GM19099 (cell line): ENCODE results near the gene LTBP2.

Source experiments
- POLR2A ChIP-seq: IDR thresholded peaks from 3 replicates; pipeline ENCODE4 v1.6.1; 2011; ENCODE audit warnings: low read depth; ENCODE audit not compliant: insufficient read length; ENCODE audit errors: extremely low read depth

The LTBP2 gene

DNA sequence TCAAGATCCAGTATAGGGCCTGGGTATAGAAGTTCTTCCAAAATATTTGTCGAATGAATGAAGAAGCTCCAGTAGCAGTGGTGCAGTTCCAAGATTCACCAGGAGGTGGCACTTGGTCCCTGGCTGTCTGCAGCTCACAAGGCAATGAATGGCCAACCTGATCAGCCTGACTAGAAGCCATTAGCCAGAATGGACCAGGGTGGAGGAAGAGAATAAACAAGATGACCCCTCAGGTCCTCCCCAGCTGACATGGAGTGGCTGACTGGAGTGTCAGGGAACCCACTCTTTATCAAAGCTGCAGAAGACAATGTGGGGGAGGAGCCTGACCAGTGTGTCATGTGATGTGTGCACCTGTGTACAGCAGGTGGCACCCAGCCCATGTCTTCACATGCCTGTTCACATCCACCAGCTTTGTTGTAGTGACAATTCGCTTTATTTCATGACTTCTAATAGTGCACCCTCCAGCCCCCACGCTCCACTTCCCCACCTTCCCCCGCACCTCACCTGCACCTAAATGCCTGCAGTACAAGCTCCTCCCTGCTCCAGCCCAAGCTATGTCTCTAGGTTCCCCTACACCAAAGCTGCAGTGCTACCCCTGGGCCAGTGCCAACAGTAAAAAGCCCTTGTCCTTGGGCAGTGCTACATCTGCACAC lies 3.0 kb downstream of the LTBP2 start:
- no peak for TF ChIP-seq POLR2A

DNA sequence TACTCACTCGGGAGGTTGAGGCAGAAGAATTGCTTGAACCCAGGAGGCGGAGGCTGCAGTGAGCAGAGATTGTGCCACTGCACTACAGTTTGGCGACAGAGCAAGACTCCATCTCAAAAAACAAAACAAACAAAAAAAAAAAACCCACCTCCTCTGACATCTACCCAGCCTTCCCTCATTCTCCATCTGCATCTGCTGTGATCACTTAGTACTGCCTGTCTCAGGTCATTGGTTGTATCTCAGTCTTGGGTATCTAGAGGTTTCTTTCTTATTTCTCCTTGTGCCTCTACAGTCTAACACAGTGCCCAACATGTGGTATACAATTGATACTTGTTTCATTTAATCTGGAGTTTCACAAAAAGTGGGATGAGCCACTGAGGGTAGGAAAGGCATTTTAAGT lies 5.3 kb downstream of the LTBP2 start:
- no peak for TF ChIP-seq POLR2A

DNA sequence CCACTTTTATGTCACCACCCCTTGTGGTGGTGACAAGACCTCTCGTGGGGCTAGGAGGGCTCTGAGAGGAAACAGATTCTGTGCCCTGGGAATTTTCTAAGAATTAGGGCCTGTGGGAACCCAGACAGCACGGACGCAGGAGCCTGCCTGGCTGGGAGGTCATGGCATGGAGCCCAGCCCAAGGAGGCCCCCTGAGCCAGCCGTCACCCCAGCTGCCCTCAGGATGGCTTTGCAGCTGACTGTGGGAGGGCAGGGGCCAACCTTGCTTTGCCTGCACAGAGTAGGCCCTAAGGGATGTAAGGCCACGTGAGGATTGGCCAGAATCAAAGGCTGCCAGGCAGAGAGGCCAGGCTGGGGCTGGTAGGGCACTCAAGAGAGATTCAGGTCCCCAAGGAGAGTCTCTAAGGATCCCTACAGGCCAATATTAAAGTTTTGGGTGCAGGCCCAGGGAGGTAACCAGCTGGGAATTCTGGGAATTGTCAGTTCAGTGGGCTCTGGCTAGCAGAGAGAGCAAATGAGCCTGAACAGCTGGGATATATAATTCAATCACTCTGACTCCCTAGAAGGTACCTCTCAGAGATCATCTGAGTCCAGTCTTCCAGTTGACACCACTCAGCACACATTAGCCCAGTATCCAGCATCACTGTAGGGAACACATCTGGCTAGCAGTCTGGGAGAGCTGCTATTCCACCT lies 6.4 kb downstream of the LTBP2 start:
- TF ChIP-seq POLR2A: no peak

DNA sequence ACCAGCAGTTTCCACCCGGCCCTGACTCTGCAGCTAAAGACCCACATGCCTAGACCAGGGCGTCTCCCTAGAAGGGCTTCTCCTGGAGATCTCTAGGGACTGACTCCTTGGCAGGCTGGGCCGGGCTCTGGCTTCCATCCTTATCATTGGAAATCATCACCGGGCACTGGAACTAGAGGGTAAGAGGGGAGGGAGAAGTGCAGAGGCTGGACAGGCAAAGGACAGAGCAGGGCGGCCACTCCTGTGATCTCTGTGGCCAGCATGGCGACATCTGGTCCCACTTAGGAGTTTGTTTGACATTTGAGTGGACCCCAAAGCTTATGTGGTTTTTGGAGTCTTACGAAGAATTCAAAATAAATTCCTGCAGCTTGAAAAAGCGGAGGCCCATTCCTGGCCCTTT lies 7.1 kb downstream of the LTBP2 start:
- no peak for TF ChIP-seq POLR2A

DNA sequence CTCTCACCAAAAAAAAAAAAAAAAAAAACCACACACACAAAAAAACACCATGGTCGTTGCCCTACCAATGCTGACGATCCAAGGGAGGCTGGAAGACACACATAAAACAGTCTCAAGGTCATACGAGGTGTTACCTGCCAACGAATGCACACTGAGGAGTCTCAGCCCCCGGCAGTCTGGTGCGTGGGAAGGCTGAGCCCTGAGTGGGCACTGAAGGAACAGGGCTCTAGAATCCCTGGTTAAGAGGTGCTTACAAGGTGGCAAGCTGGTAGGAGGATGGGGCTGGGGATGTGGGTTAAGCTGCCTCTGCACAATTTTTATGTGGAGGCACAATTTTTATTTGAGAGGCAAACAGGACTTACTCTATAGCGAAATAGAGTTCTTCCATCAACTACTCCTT lies 7.9 kb downstream of the LTBP2 start:
- no peak for TF ChIP-seq POLR2A

DNA sequence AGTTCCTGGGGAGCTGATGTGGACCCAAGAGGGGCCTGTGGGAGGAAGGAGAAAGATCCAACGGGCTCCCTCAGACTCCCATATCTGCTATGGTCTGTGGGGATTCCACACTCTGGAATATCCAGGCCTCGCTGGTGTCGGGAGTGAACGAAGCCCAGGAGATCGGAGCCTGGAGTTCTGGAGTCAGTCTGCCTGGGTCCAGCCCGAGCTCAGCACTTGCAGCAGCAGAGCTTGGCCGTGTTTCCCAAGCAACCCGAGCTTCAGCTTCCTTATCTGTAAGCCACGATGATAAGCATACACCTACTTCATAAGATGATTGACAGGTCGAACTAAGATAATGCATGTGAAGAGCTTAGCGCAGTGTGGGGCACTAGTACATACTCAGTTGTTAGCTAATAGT lies 10.1 kb downstream of the LTBP2 start:
- TF ChIP-seq POLR2A: no peak

DNA sequence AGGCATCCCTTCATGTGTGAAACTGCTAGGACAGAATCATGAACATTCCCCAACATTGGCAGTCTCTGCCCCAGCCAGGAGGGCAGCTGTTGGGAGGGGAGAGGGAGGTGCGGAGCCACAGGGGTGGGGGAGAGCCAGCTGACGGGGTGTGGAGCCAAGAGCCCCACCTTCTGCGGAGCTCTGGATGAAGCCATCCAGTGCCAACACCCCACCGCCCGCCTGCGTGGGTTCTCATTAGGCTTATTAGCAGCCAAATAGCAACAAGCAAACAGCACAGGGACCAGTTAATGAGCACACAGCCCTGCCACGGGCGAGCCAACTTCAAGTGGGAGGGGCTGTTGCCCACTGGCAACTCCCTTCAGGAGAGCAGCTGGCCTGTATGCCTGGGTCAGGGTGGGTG lies 12.1 kb downstream of the LTBP2 start:
- TF ChIP-seq POLR2A: no peak

DNA sequence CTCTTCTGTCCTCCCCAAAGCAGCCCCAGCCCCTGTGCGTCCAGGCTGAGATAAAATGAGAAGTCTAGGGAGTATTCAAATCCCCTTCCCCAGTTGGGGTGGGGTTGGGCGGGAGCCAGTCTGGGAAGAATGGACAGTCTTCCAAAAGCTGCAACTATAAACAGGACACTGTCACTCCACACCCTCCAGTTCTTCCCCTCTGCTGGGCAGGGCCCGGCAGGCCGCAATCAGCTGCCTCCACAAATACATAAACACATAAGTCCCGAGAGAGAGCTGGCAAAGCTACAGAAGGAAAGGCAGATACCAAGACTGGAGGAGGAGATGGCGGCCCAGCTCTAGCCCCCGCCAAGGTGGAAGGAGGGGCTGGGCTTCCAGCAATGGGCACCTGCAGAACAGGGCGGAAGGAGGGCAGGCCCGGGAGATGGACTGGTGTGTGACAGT lies 12.7 kb downstream of the LTBP2 start:
- no peak for TF ChIP-seq POLR2A

DNA sequence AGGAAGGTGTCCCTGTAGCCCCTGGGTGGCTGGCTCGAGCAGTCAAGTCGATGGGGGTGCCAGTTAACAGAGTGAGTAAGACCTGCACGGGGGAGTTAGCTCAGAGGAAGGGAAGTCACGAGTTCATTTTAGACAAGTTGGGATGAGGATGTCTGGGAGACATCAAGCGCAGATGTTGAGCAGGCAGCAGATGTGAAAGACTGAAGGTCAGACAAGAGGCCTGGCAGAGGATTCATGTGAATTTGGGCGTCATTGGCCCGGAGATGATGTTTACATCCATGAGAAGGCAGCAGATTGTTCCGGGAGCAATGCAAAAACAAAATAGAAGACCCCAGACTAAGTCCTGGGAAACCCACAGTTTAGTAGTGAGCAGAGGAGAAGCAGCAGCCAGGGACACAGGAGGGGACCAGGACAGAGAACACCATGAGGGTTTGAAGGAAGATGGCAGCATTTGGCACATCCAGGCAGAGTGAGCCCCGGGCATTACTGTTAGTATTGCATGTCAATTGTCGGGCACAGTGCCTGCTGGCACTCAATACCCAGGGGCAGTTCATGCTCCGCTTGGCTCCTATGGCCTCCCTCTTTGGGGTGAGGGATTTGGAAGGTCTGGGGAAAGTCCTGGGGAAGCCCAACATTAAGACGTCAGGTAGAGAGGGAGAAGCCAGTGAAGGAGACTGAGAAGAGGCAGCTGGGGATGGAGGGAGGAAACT lies 15.1 kb downstream of the LTBP2 start:
- TF ChIP-seq POLR2A: no peak

DNA sequence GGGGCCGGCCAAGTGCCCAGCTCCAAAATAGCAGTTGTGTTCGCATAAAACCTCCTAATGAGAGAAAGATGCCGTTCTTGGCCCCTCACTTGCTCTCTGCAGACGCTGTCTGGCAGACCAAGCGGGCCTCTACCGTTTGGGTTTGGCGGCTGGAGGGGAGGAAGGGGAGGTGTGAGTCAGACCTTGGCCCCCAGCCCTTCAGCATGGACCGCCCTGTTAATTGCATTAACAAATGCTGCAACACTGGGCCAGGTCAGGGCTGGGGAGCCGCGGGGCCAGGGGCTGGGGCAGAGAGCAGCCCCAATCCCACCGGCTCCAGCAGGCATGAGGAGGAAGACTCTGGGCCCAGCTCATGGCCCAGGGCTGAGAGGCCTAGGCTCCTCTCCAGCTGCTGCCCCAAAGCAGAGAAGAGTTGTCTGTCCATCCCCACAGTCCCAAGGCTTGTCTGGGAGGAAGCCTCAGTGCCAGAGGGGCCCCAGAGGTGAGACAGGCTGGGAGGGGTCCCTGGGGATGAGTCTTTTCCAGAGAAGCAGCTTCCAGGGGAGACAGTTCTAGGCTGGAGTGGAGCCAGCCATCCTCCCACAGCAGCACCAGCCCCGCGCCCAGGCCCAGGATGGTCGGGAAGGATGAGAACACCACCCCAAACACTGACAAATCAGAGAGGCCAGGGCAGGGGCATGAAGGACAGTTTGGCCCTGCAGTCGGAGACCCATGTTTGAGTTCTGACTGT lies 16.9 kb downstream of the LTBP2 start:
- no peak for TF ChIP-seq POLR2A

DNA sequence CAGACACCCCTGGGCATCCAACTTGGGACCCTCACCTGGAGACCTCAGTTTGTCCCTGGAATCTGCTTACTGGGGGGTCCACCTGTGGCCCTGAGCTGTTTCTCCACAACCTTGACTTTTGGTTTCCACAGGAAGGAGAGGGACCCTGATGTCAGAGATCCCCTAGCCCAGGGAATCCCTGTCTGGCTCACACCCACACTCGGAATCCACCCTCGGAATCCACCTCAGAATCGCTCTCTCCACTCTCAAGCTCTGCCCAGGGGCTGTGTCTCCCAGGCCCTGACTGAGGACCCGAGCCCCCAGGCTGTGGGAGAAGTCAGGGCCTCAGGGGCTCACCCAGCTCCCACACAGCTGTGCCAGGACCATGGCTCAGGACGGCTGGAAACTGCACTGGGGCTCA lies 17.4 kb downstream of the LTBP2 start:
- no peak for TF ChIP-seq POLR2A

DNA sequence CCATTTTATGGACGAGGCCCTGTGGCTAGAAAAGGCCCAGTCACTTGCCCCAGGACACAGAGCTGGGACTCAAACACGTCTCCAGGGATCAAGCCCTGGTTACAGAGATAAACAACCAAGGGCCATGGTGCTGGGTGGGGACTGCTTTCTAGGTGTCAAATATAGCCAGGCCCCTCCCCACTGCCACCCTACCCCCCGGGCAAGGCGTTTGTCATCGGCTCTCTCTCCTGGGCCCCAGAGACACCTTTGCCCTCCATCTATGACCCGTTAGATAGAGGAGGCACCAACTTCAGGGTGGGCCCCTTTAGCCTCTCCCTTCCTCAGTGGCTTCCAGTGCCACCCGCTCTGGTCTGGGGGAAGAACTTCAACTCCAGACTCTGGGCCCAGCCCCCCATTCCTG lies 18.0 kb downstream of the LTBP2 start:
- no peak for TF ChIP-seq POLR2A

DNA sequence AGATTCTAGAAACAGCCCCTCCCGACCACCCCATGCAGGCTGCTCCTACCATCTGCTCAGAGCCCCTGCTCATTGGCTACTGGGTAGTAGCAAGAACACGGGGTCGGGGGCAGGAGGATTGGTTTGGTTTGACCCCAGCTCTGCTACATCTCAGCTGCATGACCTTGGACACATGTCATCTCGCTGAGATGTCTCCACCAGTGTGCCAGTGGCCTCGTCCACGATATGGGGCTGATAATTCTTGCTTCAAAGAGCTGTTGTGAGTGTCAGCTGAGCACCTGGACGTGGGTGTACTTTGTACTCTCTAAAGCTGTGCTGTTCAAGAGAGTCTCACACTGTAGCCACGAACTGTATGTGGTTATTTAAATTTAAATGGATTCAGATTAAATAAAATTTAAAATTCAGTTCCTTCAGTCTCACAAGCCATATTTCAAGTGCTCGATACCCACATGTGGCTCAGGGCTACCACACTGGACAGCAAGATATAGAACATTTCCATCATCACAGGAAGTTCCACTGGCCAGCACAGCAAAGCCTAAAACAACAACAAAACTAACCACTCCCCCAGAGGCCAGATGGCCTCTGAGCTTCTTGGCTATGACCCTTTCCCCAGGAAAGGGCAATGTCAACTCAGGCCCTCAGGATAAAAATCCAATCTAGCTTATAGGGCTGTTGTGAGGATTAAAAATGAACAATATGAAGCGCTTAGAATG lies 18.6 kb downstream of the LTBP2 start:
- no peak for TF ChIP-seq POLR2A

DNA sequence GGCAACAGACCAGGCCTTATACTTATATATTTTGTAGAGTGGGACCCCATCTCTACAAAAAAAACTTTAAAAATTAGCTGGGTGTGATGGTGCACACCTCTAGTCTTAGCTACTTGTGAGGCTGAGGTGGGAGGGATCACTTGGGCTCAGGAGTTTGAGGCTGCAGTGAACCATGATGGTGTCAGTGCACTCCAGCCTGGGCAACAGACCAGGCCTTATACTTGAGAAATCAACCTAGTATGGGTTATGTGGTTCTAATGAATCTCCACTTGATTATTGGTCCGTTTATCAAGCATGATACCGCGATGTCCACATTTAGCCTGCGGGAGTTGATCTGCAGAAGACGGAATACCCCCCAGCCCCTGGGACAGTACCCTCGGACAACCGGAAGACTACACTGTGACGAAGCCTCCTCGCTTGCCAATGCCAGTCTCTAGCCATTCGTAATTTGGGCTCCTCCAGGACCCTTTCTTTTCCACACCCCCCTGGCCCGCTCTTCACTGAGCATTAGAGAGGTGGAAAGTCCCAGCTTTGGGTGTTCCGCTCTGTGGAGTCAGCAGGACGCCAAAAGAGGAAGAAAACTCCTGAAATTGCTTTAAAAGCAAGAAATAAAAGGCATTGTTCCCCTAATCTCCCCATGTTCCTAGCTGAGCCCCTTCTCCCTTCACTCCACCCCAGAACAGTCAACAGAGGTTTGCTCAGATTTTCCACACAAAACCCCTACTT lies 19.4 kb downstream of the LTBP2 start:
- TF ChIP-seq POLR2A: no peak
